Osteoblast (primary cell): Measurements from ENCODE around the gene VOPP1. TPM values are rescaled to one million over a fixed set of nuclear protein-coding genes. Genes with fewer than 3 reads are reported as not detected.

Source experiments
- DNase-seq: peaks from one replicate; pipeline ENCODE4 v3.0.0; 2011; ENCODE audit warnings: low spot score, mixed read lengths; ENCODE audit not compliant: insufficient read length; ENCODE audit errors: missing footprints
- H2AFZ ChIP-seq: 2 replicates; pipeline ENCODE4 v1.6.0; 2011; ENCODE audit warnings: mild to moderate bottlenecking, low read length
- H3K27ac ChIP-seq: 2 replicates; pipeline ENCODE4 v1.5.1; 2011; ENCODE audit warnings: mild to moderate bottlenecking, low read depth, low read length, moderate library complexity
- H3K27me3 ChIP-seq: 2 replicates; pipeline ENCODE4 v1.6.0; 2012; ENCODE audit warnings: mild to moderate bottlenecking, control low read depth, inconsistent platforms, low read length, moderate library complexity; ENCODE audit not compliant: insufficient read depth
- H3K36me3 ChIP-seq: 2 replicates; pipeline ENCODE4 v1.5.1; 2011; ENCODE audit warnings: mild to moderate bottlenecking, low read length, control low read depth, moderate library complexity; ENCODE audit not compliant: insufficient read depth
- H3K4me1 ChIP-seq: 2 replicates; pipeline ENCODE4 v1.5.1; 2011; ENCODE audit warnings: mild to moderate bottlenecking, low read length, control low read depth, moderate library complexity; ENCODE audit not compliant: insufficient read depth
- H3K4me2 ChIP-seq: 2 replicates; pipeline ENCODE4 v1.6.0; 2011; ENCODE audit warnings: mild to moderate bottlenecking, low read length; ENCODE audit not compliant: insufficient read depth
- H3K4me3 ChIP-seq: fragments of 200-600 bp; sonication (generic); 3 replicates; pipeline ENCODE4 v1.5.1; 2012; ENCODE audit warnings: mild to moderate bottlenecking, low read length, inconsistent platforms; ENCODE audit not compliant: insufficient read depth
- H3K79me2 ChIP-seq: 2 replicates; pipeline ENCODE4 v1.6.0; 2012; ENCODE audit warnings: mild to moderate bottlenecking, low read length, control low read depth, inconsistent platforms; ENCODE audit not compliant: insufficient read depth
- H3K9me3 ChIP-seq: 2 replicates; pipeline ENCODE4 v1.5.1; 2011; ENCODE audit warnings: low read depth, low read length, control low read depth
- H4K20me1 ChIP-seq: 2 replicates; pipeline ENCODE4 v1.6.0; 2012; ENCODE audit warnings: mild to moderate bottlenecking, low read length, control low read depth; ENCODE audit not compliant: insufficient read depth
- total RNA-seq: library from RNA; depleted of rRNA; stranded (reverse); fragments of >200 nt; gene quantifications from 2 replicates; pipeline ENCODE4 v1.2.3, GENCODE V29; 2012
- TF ChIP-seq, protein P1 (sequence below): IDR thresholded peaks from 2 replicates; pipeline ENCODE4 v1.5.1; 2011; ENCODE audit warnings: mild to moderate bottlenecking, low read depth, low read length, moderate library complexity; ENCODE audit errors: extremely low read depth

Gene VOPP1
- total RNA-seq, 1 donor, result 74.6 TPM

DNA sequence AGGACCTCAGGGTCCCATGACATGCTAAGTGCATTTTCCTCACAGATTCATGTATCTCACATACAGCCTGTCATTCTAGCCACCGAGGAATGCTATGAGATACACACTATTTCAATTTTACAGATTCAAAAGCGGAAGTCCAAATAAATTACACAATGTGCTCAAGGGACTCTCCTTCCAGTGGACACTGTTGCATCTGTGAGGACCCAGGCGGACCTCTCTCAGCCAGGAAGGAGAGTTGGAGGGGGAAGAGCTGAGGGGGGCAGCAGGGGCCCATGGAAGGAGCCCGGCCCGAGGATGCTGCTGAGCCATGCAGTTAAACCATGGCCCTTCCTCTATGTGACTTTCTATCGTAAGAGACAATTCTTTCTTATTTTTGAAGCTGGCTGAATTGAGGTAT lies 93.6 kb downstream of the VOPP1 start:
- Histone ChIP-seq H3K27me3 (no peaks in the 10 kb centered on the region), H3K27ac (peak overlapping the region; percentile 72), H3K4me3 (peak overlapping the region; percentile 5), H3K79me2 (peaks cover 2% of the 10 kb centered on the region), H3K36me3 (no peaks in the 10 kb centered on the region), H2AFZ (no peak overlapping the region), H3K4me2 (peak overlapping the region; percentile 80), H3K4me1 (peaks cover 32% of the 10 kb centered on the region), H4K20me1 (peaks cover 26% of the 10 kb centered on the region), H3K9me3 (no peaks in the 10 kb centered on the region)
- no peak for DNase-seq
- TF ChIP-seq, protein P1, sequence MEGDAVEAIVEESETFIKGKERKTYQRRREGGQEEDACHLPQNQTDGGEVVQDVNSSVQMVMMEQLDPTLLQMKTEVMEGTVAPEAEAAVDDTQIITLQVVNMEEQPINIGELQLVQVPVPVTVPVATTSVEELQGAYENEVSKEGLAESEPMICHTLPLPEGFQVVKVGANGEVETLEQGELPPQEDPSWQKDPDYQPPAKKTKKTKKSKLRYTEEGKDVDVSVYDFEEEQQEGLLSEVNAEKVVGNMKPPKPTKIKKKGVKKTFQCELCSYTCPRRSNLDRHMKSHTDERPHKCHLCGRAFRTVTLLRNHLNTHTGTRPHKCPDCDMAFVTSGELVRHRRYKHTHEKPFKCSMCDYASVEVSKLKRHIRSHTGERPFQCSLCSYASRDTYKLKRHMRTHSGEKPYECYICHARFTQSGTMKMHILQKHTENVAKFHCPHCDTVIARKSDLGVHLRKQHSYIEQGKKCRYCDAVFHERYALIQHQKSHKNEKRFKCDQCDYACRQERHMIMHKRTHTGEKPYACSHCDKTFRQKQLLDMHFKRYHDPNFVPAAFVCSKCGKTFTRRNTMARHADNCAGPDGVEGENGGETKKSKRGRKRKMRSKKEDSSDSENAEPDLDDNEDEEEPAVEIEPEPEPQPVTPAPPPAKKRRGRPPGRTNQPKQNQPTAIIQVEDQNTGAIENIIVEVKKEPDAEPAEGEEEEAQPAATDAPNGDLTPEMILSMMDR, result no peak

DNA sequence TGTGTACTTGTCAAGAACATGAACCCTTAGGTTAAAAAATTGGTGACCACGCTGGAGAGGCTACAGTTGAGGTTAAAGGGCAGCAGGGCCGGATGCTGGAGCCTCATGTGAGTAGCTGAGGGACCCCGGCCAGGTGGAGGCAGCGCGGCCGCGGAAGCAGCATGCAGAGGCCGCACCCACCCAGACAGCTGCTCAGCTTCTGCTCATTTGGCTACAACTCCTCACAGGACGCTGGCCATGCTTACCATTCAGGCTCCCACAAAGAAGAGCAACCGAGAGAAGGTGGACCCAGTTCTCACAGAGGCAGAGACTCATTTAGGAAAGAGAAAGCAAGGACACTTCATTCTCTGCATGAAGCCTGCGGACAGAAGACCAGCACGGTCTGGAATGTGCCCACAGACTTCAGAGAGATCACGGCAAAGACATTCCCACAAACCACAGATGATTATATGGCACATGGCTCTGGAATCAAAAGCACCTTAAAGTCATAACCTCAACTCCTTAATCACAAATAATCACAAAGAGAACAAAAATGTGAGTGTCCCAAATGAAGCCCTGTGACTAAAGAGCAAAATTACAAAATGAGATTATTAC lies 94.4 kb downstream of the VOPP1 start:
- DNase-seq, result peak; percentile 96
- H3K4me2 ChIP-seq, result peak overlapping the region; percentile 80
- no peaks in the 10 kb centered on the region for H3K9me3 ChIP-seq
- peaks cover 32% of the 10 kb centered on the region for H3K4me1 ChIP-seq
- H2AFZ ChIP-seq, result no peak overlapping the region
- peaks cover 22% of the 10 kb centered on the region for H4K20me1 ChIP-seq
- H3K27ac ChIP-seq, result peak overlapping the region; percentile 72
- H3K27me3 ChIP-seq, result no peaks in the 10 kb centered on the region
- H3K79me2 ChIP-seq, result peaks cover 2% of the 10 kb centered on the region
- H3K4me3 ChIP-seq, result peak overlapping the region; percentile 27
- TF ChIP-seq, protein P1, result no peak
- H3K36me3 ChIP-seq, result no peaks in the 10 kb centered on the region

DNA sequence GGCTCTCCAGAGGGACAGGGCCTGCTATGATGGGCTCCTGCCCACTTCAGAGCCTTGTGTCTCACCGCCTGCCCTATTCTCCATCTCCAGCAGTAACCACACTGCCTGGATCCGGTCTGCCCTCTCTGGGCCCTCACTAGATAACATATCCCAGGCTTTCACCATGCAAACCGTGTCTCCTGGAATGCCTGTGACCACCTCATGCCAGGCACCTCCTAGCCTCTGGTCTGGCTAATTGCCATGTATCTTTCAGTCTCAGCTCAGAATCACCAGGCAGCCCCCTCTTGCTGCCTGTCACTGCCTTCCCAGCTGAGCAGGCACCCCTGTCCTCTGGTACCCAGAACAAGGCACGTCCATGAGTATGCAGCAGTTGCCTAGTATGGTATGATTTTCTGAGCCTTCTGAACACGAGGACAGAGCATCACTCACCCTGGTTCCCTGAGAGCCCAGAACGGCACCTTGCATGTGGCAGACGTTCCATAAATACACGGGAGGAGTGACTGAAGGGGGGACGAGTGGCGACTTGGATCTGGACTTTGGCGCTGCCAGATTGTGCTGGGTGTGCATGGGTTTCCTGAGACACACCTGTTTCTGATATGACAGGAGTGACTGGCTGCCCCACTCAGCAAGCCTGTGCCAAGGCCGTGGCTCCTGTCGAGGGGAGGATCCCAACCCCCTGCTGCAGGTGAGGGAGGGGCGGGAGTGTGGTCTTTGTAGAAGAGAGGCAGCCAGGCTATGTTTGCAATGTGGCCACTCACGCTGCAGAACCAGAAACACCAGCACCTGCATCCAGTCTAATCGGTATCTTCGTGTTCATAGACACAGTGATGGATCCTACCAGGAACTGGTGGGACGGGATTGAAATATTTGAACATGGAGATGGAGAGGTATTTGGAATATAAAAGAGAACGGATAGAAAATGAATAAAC lies 95.2 kb downstream of the VOPP1 start:
- Histone ChIP-seq H2AFZ (no peak overlapping the region), H3K4me1 (peaks cover 32% of the 10 kb centered on the region), H3K79me2 (peaks cover 2% of the 10 kb centered on the region), H3K4me3 (no peak overlapping the region), H3K9me3 (no peaks in the 10 kb centered on the region), H3K4me2 (peak overlapping the region; percentile 80), H3K36me3 (no peaks in the 10 kb centered on the region), H3K27ac (peak overlapping the region; percentile 72), H3K27me3 (no peaks in the 10 kb centered on the region), H4K20me1 (peaks cover 22% of the 10 kb centered on the region)
- peak; percentile 27 for DNase-seq
- TF ChIP-seq, protein P1, result no peak
